ENCODE data around the gene BICRA. TPM values are rescaled to one million over a fixed set of nuclear protein-coding genes. Genes with fewer than 3 reads are reported as not detected.
"Not testable (repeated sequence)": the region's sequence is repeated elsewhere in the genome, so short reads cannot be mapped to it uniquely, and the experiment has no call there.

The BICRA gene
- total RNA-seq, 4 donors from 2014 or later: 8.4 to 35.2 (median 28.7) TPM

- H3K4me1 ChIP-seq: peaks cover 28 to 52% of the 10 kb centered on the region in 2 donors
- H3K9me3 ChIP-seq: no peaks in the 10 kb centered on the region
- H3K27ac ChIP-seq: no peak overlapping the region
- ATAC-seq (no peak), DNase-seq (no peak)
- TF ChIP-seq POLR2A (IDR thresholded peaks at IDR 0.05): no peak
- TF ChIP-seq, protein P1, sequence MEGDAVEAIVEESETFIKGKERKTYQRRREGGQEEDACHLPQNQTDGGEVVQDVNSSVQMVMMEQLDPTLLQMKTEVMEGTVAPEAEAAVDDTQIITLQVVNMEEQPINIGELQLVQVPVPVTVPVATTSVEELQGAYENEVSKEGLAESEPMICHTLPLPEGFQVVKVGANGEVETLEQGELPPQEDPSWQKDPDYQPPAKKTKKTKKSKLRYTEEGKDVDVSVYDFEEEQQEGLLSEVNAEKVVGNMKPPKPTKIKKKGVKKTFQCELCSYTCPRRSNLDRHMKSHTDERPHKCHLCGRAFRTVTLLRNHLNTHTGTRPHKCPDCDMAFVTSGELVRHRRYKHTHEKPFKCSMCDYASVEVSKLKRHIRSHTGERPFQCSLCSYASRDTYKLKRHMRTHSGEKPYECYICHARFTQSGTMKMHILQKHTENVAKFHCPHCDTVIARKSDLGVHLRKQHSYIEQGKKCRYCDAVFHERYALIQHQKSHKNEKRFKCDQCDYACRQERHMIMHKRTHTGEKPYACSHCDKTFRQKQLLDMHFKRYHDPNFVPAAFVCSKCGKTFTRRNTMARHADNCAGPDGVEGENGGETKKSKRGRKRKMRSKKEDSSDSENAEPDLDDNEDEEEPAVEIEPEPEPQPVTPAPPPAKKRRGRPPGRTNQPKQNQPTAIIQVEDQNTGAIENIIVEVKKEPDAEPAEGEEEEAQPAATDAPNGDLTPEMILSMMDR (IDR thresholded peaks at IDR 0.05 in 4 of 5, conservative IDR thresholded peaks at IDR 0.05 in 1 of 5): no peak
- intact Hi-C loops (cut with DNase I; ENCODE audit: low total_unique reads): no loop called here
- no peak overlapping the region for H3K4me3 ChIP-seq
- in situ Hi-C loops (cut with MboI; ENCODE audit: low sequenced_read_pairs in 4 of 4): no loop called here
- H3K27me3 ChIP-seq: no peaks in the 10 kb centered on the region
- no peaks in the 10 kb centered on the region for H3K36me3 ChIP-seq
These were observed 21.7 kb downstream of the BICRA start for GRCh38 chr19:47630594-47630993.

DNA sequence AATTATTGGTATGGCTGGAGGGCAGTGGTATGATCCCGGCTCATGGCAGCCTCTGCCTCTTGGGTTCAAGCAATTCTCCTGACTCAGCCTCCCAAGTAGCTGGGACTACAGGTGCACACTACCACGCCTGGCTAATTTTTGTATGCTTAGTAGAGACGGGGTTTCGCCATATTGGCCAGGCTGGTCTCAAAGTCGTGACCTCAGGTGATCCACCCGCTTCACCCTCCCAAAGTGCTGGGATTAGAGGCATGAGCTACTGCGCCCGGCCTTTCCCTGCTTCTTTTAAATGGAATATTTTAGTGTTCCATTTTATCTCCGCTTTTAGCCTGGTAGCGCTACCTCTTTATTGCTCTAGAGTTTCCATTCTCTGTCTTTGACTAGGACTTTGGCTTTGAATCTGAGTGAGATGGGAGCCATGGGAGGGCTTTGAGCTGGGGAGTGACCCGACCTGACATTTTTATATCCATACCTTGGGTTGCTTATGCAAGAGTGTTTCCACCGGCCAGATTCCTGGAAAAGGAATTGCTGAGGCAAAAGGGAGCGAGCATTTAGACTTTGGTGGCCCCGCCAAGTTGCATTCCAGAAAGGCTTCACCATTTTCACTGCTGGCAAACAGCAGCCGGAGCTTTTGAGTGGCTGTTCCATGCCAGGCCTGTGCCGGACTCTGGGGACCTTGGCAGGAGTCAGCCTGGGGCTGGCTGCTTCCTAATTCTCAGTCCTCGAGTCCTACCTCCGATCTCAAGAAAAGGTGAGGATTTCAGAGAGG is 22.9 kb downstream of the BICRA start:
- Histone ChIP-seq H3K4me1 (peaks cover 33 to 43% of the 10 kb centered on the region in 2 donors), H3K27ac (peak overlapping the region; percentile 78 to 88 (median 81)), H3K27me3 (no peaks in the 10 kb centered on the region), H3K36me3 (no peaks in the 10 kb centered on the region), H3K9me3 (no peaks in the 10 kb centered on the region), H3K4me3 (no peak overlapping the region)
- no peak for TF ChIP-seq POLR2A (IDR thresholded peaks at IDR 0.05)
- TF ChIP-seq, protein P1 (IDR thresholded peaks at IDR 0.05 in 4 of 5, conservative IDR thresholded peaks at IDR 0.05 in 1 of 5): no peak
- intact Hi-C loops (cut with DNase I; ENCODE audit: low total_unique reads) (no loop called here), in situ Hi-C loops (cut with MboI; ENCODE audit: low sequenced_read_pairs in 4 of 4) (no loop called here)
- DNase-seq: peak in 1 of 2 donors; percentile 46
- peak in 1 of 2 donors; percentile 21 for ATAC-seq

GRCh38 chr19:47633517-47633916 is 24.6 kb downstream of the BICRA start:
- in situ Hi-C loops (cut with MboI; ENCODE audit: low sequenced_read_pairs in 4 of 4) (no loop called here), intact Hi-C loops (cut with DNase I; ENCODE audit: low total_unique reads) (no loop called here)
- Histone ChIP-seq H3K27me3 (no peaks in the 10 kb centered on the region), H3K4me1 (peaks cover 40 to 52% of the 10 kb centered on the region in 2 donors), H3K4me3 (no peak overlapping the region), H3K36me3 (no peaks in the 10 kb centered on the region), H3K27ac (peak overlapping the region; percentile 78 to 88 (median 81)), H3K9me3 (no peaks in the 10 kb centered on the region)
- DNase-seq: no peak
- peak; percentile 45 to 84 for ATAC-seq
- TF ChIP-seq, protein P1 (IDR thresholded peaks at IDR 0.05 in 4 of 5, conservative IDR thresholded peaks at IDR 0.05 in 1 of 5): no peak
- TF ChIP-seq POLR2A (IDR thresholded peaks at IDR 0.05): no peak

- ATAC-seq (no peak), DNase-seq (no peak)
- TF ChIP-seq, protein P1 (IDR thresholded peaks at IDR 0.05 in 4 of 5, conservative IDR thresholded peaks at IDR 0.05 in 1 of 5): no peak
- TF ChIP-seq POLR2A (IDR thresholded peaks at IDR 0.05): no peak
- Histone ChIP-seq H3K36me3 (no peaks in the 10 kb centered on the region), H3K27ac (peak overlapping the region; percentile 78 to 88 (median 81)), H3K27me3 (no peaks in the 10 kb centered on the region), H3K4me1 (peaks cover 40 to 51% of the 10 kb centered on the region in 2 donors), H3K9me3 (no peaks in the 10 kb centered on the region), H3K4me3 (no peak overlapping the region)
- in situ Hi-C loops (cut with MboI; ENCODE audit: low sequenced_read_pairs in 4 of 4): no loop called here
- intact Hi-C loops (cut with DNase I; ENCODE audit: low total_unique reads): no loop called here
These were observed 25.1 kb downstream of the BICRA start for GRCh38 chr19:47633996-47634395.

DNA sequence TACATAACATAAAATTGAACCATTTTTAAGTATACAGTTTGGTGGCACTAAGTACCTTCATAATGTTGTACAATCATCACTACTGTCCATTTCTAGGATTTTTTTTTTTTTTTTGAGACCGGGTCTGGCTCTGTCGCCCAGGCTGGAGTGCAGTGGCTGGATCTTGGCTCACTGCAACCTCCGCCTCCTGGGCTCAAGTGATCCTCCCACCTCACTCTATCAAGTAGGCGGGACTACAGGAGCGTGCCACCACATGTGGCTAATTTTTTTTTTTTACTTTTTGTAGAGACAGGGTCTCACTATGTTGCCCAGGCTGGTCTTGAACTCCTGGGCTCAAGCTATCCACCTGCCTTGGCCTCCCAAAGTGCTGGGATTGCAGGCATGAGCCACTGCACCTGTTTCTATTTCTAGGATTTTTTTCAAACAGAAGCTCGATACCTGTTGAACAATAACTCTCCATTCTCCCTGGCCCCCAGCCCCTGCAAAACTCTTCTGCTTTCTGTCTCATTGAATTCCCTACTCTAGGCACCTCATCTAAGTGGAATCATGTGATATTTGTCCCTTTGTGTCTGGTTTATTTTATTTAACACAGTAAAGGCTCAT is 26.3 kb downstream of the BICRA start:
- intact Hi-C loops (cut with DNase I; ENCODE audit: low total_unique reads); H3K36me3 ChIP-seq; DNase-seq; H3K9me3 ChIP-seq; in situ Hi-C loops (cut with MboI; ENCODE audit: low sequenced_read_pairs in 4 of 4); H3K27me3 ChIP-seq; ATAC-seq; H3K4me3 ChIP-seq: not testable (repeated sequence)
- H3K4me1 ChIP-seq: peaks cover 40 to 51% of the 10 kb centered on the region in 2 donors
- peak overlapping the region; percentile 78 to 88 (median 81) for H3K27ac ChIP-seq

Measured in gastrocnemius medialis (tissue), 4 donors.